HepG2 (cell line): ENCODE measurements around the gene DSTYK. TPM values are rescaled to one million over a fixed set of nuclear protein-coding genes. Genes with fewer than 3 reads are reported as not detected.

Experiments
- ATAC-seq: fragments of 200-7000 bp; cut with Tn5 transposase; 3 replicates; pipeline ENCODE4 v1.9.1; 2020; ENCODE audit warnings: mild to moderate bottlenecking, moderate library complexity
- BruUV-seq: library from RNA; stranded (reverse); fragments of 400-500 nt; replicated peaks from 2 replicates; lab custom pipeline; 2021; lab: Mats Ljungman, UMichigan
- CTCF ChIA-PET: fragments of 300-600 bp; formaldehyde crosslinking; extraction: SDS; loops from one replicate; lab custom pipeline; 2021; ENCODE audit warnings: low total read pairs, inconsistent platforms, low intra/inter-chr PET ratio; lab: Yijun Ruan, JAX
- POLR2A ChIA-PET: fragments of 350-600 bp; sonication (Branson Sonifier 250); formaldehyde crosslinking; loops from one replicate; lab custom pipeline; 2020; ENCODE audit warnings: antibody characterized with exemption, inconsistent platforms; lab: Yijun Ruan, JAX
- DNase-seq: peaks from one replicate; pipeline ENCODE4 v3.0.0-alpha.2; 2015; ENCODE audit warnings: low spot score
- FAIRE-seq: peaks from 3 replicates; lab custom pipeline; 2011; peaks lifted over from hg19 to GRCh38; lab: Jason Lieb, UNC
- H2AFZ ChIP-seq: one replicate; pipeline ENCODE4 v1.6.1; 2011; ENCODE audit warnings: low read length, inconsistent platforms
- H3K27ac ChIP-seq: fragments of 300-600 bp; 3 replicates; pipeline ENCODE4 v1.8.0; 2011; ENCODE audit warnings: mixed run types, mild to moderate bottlenecking, mixed read lengths, low read length, inconsistent platforms; ENCODE audit not compliant: insufficient read depth; ENCODE audit errors: extremely low read length
- H3K27me3 ChIP-seq, 2 experiments: fragments of 200-600 bp in 1 of 2; 2 replicates in 1 of 2; 3 replicates in 1 of 2; pipeline versions ENCODE4 v1.6.0 to v1.8.0; 2011; ENCODE audit warnings: low read length in 2 of 2, mild to moderate bottlenecking in 2 of 2, moderate library complexity in 2 of 2, inconsistent platforms in 1 of 2; ENCODE audit not compliant: insufficient read depth in 2 of 2, control insufficient read depth in 1 of 2
- H3K36me3 ChIP-seq, 2 experiments: fragments of 200-600 bp in 1 of 2; replicated peaks in 1 of 2; 2 replicates in 1 of 2; 3 replicates in 1 of 2; pipeline versions ENCODE4 v1.5.1 to v1.8.0; 2011; ENCODE audit warnings: low read length in 2 of 2, inconsistent platforms in 1 of 2; ENCODE audit not compliant: insufficient read depth in 2 of 2, control insufficient read depth in 1 of 2
- H3K4me1 ChIP-seq: 2 replicates; pipeline ENCODE4 v1.5.1; 2012; ENCODE audit warnings: low read length, inconsistent platforms; ENCODE audit not compliant: insufficient read depth
- H3K4me2 ChIP-seq: 2 replicates; pipeline ENCODE4 v1.6.0; 2011; ENCODE audit warnings: low read depth, low read length, inconsistent platforms
- H3K4me3 ChIP-seq, 3 experiments: fragments of 200-600 bp in 1 of 3; sonication (generic), shearing (Covaris generic) in 1 of 3; replicated peaks in 1 of 3; 2 replicates each; pipeline ENCODE4 v1.5.1; 2011 to 2016; ENCODE audit warnings: low read length in 3 of 3, inconsistent platforms in 2 of 3, low read depth in 2 of 3, mild to moderate bottlenecking in 2 of 3, control low read depth in 1 of 3, mixed read lengths in 1 of 3; ENCODE audit not compliant: insufficient read depth in 1 of 3
- H3K79me2 ChIP-seq: one replicate; pipeline ENCODE4 v1.6.1; 2011; ENCODE audit warnings: low read length, inconsistent platforms; ENCODE audit not compliant: insufficient read depth
- H3K9ac ChIP-seq: 2 replicates; pipeline ENCODE4 v1.6.0; 2011; ENCODE audit warnings: mild to moderate bottlenecking, low read depth, low read length, inconsistent platforms; ENCODE audit not compliant: insufficient read depth
- H3K9me3 ChIP-seq: 2 replicates; pipeline ENCODE4 v1.5.1; 2012; ENCODE audit warnings: mild to moderate bottlenecking, low read length
- H4K20me1 ChIP-seq: 2 replicates; pipeline ENCODE4 v1.6.0; 2011; ENCODE audit warnings: inconsistent platforms, mild to moderate bottlenecking, low read length, moderate library complexity; ENCODE audit not compliant: insufficient read depth
- ARID3A ChIP-seq: IDR thresholded peaks from 2 replicates; pipeline ENCODE4 v1.6.1; 2012; ENCODE audit warnings: low read depth, low read length, improper control_type of control experiment
- ARNTL ChIP-seq: sonication (generic); formaldehyde crosslinking; IDR thresholded peaks from 2 replicates; pipeline ENCODE4 v1.4.0; 2020; ENCODE audit warnings: mild to moderate bottlenecking, missing genetic modification reagents
- CREB3 ChIP-seq: sonication (generic); formaldehyde crosslinking; IDR thresholded peaks from 2 replicates; pipeline ENCODE4 v1.5.0; 2020; ENCODE audit warnings: missing genetic modification reagents
- PRDM15 ChIP-seq: sonication (generic); formaldehyde crosslinking; IDR thresholded peaks from 2 replicates; pipeline ENCODE4 v1.4.0; 2020; ENCODE audit warnings: missing genetic modification reagents
- SAFB2 ChIP-seq: sonication (generic); formaldehyde crosslinking; IDR thresholded peaks from 2 replicates; pipeline ENCODE4 v1.5.1; 2020; ENCODE audit warnings: missing genetic modification reagents, low read depth, mild to moderate bottlenecking, borderline replicate concordance
- ZFP91 ChIP-seq: sonication (generic); formaldehyde crosslinking; IDR thresholded peaks from 2 replicates; pipeline ENCODE4 v1.9.0; 2022; ENCODE audit warnings: missing genetic modification reagents, mild to moderate bottlenecking, borderline replicate concordance
- ZNF557 ChIP-seq: sonication (generic); formaldehyde crosslinking; IDR thresholded peaks from 2 replicates; pipeline ENCODE4 v1.4.0; 2020; ENCODE audit warnings: missing genetic modification reagents
- WGBS: methylation state at CpG from one replicate; pipeline ENCODE4 v1.1.6; 2017; ENCODE audit warnings: low lambda C conversion rate; 5-methylcytosine and 5-hydroxymethylcytosine counted together
- in situ Hi-C: cut with HindIII; loops from 2 replicates; pipeline ENCODE4 v1.10.0; 2017; ENCODE audit warnings: low pct_unique_long_range_greater_than_20kb; ENCODE audit not compliant: extremely low pct_ligation_motif_present
- intact Hi-C: fragments of 100-400 bp; cut with micrococcal nuclease; formaldehyde crosslinking; loops from one replicate; pipeline ENCODE4 v1.10.0; 2022; ENCODE audit not compliant: unreplicated experiment
- polyA plus RNA-seq, 8 experiments: library from polyadenylated mRNA; depleted of rRNA in 3 of 8; stranded (reverse) in 7 of 8; unstranded in 1 of 8; fragments of >200 nt; fragmentation: Illumina TruSeq in 4 of 8; extraction: Trizol in 4 of 8; gene quantifications; 2 replicates each; pipeline versions ENCODE4 v1.2.1 to v1.2.3, GENCODE V29; 2011 to 2016; ENCODE audit warnings: low read depth in 4 of 8, missing spikeins in 1 of 8, mixed read lengths in 1 of 8; ENCODE audit not compliant: insufficient read depth in 1 of 8
- total RNA-seq, 5 experiments: library from RNA; depleted of rRNA; stranded (reverse); fragments of >200 nt; fragmentation: Illumina TruSeq; extraction: Trizol; gene quantifications; 2 replicates each; pipeline ENCODE4 v1.2.3, GENCODE V29; 2016; ENCODE audit warnings: low read depth in 1 of 5

DSTYK gene
- total and polyA plus RNA-seq, 2 of the 13 experiments (the other 11 are each of a cell fraction or from before 2014, with no cell fraction given): 2.6 to 4.8 TPM

- TF ChIP-seq ARID3A: no peak
- TF ChIP-seq PRDM15 (CRISPR knock-in tag): no peak
- no peak for TF ChIP-seq ARNTL (CRISPR knock-in tag)
- TF ChIP-seq, all 625 proteins: peak for 0
Measured at GRCh38 chr1:205137901-205138300, 73.6 kb downstream of the DSTYK start (continued).

- POLR2A ChIA-PET: no interaction called here
- in situ Hi-C loops (no loop called here), intact Hi-C loops (no loop called here)
- no TSS peak for BruUV-seq
- no peaks in the 10 kb centered on the region for H4K20me1 ChIP-seq
- H3K36me3 ChIP-seq: no peaks in the 10 kb centered on the region
- no peak overlapping the region for H2AFZ ChIP-seq
- no peak for DNase-seq
- no peaks in the 10 kb centered on the region for H3K79me2 ChIP-seq
- no peak overlapping the region for H3K27ac ChIP-seq
- FAIRE-seq: no peak
- H3K9me3 ChIP-seq: no peaks in the 10 kb centered on the region
- no peaks in the 10 kb centered on the region for H3K27me3 ChIP-seq
- no peak overlapping the region for H3K4me2 ChIP-seq
- H3K4me1 ChIP-seq: peaks cover 13% of the 10 kb centered on the region
- CTCF ChIA-PET: no interaction called here
- WGBS: 0% methylated on average over 1 of the region's 1 CpG
- ATAC-seq: no peak
- TF ChIP-seq ZNF557 (no peak), ZFP91 (no peak), CREB3 (CRISPR knock-in tag) (no peak), SAFB2 (CRISPR knock-in tag) (no peak)
- H3K9ac ChIP-seq: no peak overlapping the region
- H3K4me3 ChIP-seq: no peak overlapping the region
Measured at GRCh38 chr1:205133287-205133686, 78.2 kb downstream of the DSTYK start.
